WERI-Rb-1 (cell line): ENCODE results near the gene SMIM5.

Source experiments
- DNase-seq: peaks from one replicate; pipeline ENCODE4 v3.0.0-alpha.2; 2020
- H3K27ac ChIP-seq: fragments of 250-450 bp; sonication (Bioruptor Pico); 2 replicates; pipeline ENCODE4 v1.5.1; 2020; ENCODE audit warnings: mild to moderate bottlenecking, moderate library complexity
- H3K27me3 ChIP-seq: fragments of 250-450 bp; sonication (Bioruptor Pico); 2 replicates; pipeline ENCODE4 v1.5.1; 2021; ENCODE audit warnings: mild to moderate bottlenecking, low read depth, moderate library complexity; ENCODE audit not compliant: insufficient read depth, severe bottlenecking
- H3K36me3 ChIP-seq: fragments of 250-450 bp; sonication (Bioruptor Pico); 2 replicates; pipeline ENCODE4 v1.5.1; 2020; ENCODE audit warnings: mild to moderate bottlenecking, moderate library complexity
- H3K4me3 ChIP-seq: 2 replicates; pipeline ENCODE4 v1.5.1; 2011; ENCODE audit warnings: low read depth, mild to moderate bottlenecking, control low read depth, low read length
- H3K9me3 ChIP-seq: fragments of 250-450 bp; sonication (Bioruptor Pico); 2 replicates; pipeline ENCODE4 v1.5.1; 2021; ENCODE audit warnings: mild to moderate bottlenecking, moderate library complexity; ENCODE audit not compliant: severe bottlenecking
- CTCF ChIP-seq: IDR thresholded peaks from 2 replicates; pipeline ENCODE4 v1.5.1; 2011; ENCODE audit warnings: low read depth, mild to moderate bottlenecking, control low read depth, inconsistent platforms, low read length

SMIM5 gene

GRCh38 chr17:75602644-75603043 lies 30.6 kb upstream of the SMIM5 start:
- Histone ChIP-seq H3K36me3 (no peaks in the 10 kb centered on the region), H3K9me3 (no peaks in the 10 kb centered on the region), H3K4me3 (no peak overlapping the region), H3K27ac (no peak overlapping the region), H3K27me3 (no peaks in the 10 kb centered on the region)
- TF ChIP-seq CTCF = no peak
- no peak for DNase-seq

GRCh38 chr17:75603123-75603522 lies 30.1 kb upstream of the SMIM5 start:
- DNase-seq = no peak
- H3K27me3 ChIP-seq = no peaks in the 10 kb centered on the region
- H3K4me3 ChIP-seq = no peak overlapping the region
- no peaks in the 10 kb centered on the region for H3K9me3 ChIP-seq
- TF ChIP-seq CTCF = no peak
- no peak overlapping the region for H3K27ac ChIP-seq
- H3K36me3 ChIP-seq = no peaks in the 10 kb centered on the region

- H3K27me3 ChIP-seq = no peaks in the 10 kb centered on the region
- H3K36me3 ChIP-seq = no peaks in the 10 kb centered on the region
- DNase-seq = no peak
- no peak overlapping the region for H3K4me3 ChIP-seq
- no peak overlapping the region for H3K27ac ChIP-seq
- H3K9me3 ChIP-seq = no peaks in the 10 kb centered on the region
- no peak for TF ChIP-seq CTCF
Observed at GRCh38 chr17:75604034-75604695, 29.1 kb upstream of the SMIM5 start.

GRCh38 chr17:75605790-75606189 lies 27.4 kb upstream of the SMIM5 start:
- H3K9me3 ChIP-seq = no peaks in the 10 kb centered on the region
- no peak overlapping the region for H3K27ac ChIP-seq
- no peaks in the 10 kb centered on the region for H3K36me3 ChIP-seq
- H3K27me3 ChIP-seq = no peaks in the 10 kb centered on the region
- no peak for TF ChIP-seq CTCF
- no peak overlapping the region for H3K4me3 ChIP-seq
- DNase-seq = no peak

GRCh38 chr17:75607086-75607485 lies 26.1 kb upstream of the SMIM5 start:
- TF ChIP-seq CTCF = no peak
- Histone ChIP-seq H3K36me3 (no peaks in the 10 kb centered on the region), H3K4me3 (no peak overlapping the region), H3K27me3 (no peaks in the 10 kb centered on the region), H3K27ac (no peak overlapping the region), H3K9me3 (no peaks in the 10 kb centered on the region)
- no peak for DNase-seq
